Neural progenitor cell (in vitro differentiated cells): Measurements from ENCODE around the gene CNTNAP2. TPM values are rescaled to one million over a fixed set of nuclear protein-coding genes. Genes with fewer than 3 reads are reported as not detected.

ENCODE experiments used
- DNase-seq: peaks from one replicate; pipeline ENCODE4 v3.0.0-alpha.2; 2016; ENCODE audit warnings: low spot score
- H2AFZ ChIP-seq: fragments of 200-600 bp; sonication (generic); replicated peaks from 2 replicates; pipeline ENCODE4 v1.6.1; 2016; ENCODE audit warnings: antibody characterized with exemption
- H3F3A ChIP-seq: fragments of 200-600 bp; sonication (generic); 2 replicates; pipeline ENCODE4 v1.6.1; 2016; ENCODE audit warnings: antibody characterized with exemption, low read depth
- H3K27ac ChIP-seq: fragments of 200-600 bp; sonication (generic); 2 replicates; pipeline ENCODE4 v1.5.1; 2016; ENCODE audit warnings: mild to moderate bottlenecking
- H3K27me3 ChIP-seq: fragments of 200-600 bp; sonication (generic); 2 replicates; pipeline ENCODE4 v1.6.1; 2016; ENCODE audit warnings: mild to moderate bottlenecking, moderate library complexity
- H3K36me3 ChIP-seq: fragments of 200-600 bp; sonication (generic); 2 replicates; pipeline ENCODE4 v1.5.1; 2016
- H3K4me1 ChIP-seq: fragments of 200-600 bp; sonication (generic); 2 replicates; pipeline ENCODE4 v1.6.1; 2016; ENCODE audit warnings: mixed run types
- H3K4me2 ChIP-seq: fragments of 200-600 bp; sonication (generic); 2 replicates; pipeline ENCODE4 v1.6.1; 2016
- H3K4me3 ChIP-seq: fragments of 200-600 bp; sonication (generic); 2 replicates; pipeline ENCODE4 v1.5.1; 2016
- H3K79me2 ChIP-seq: fragments of 200-600 bp; sonication (generic); 2 replicates; pipeline ENCODE4 v1.6.1; 2016; ENCODE audit warnings: low read depth
- H3K9ac ChIP-seq: fragments of 200-600 bp; sonication (generic); 2 replicates; pipeline ENCODE4 v1.6.1; 2016
- H3K9me3 ChIP-seq: fragments of 200-600 bp; sonication (generic); 2 replicates; pipeline ENCODE4 v1.5.1; 2016; ENCODE audit warnings: low read depth
- H4K20me1 ChIP-seq: fragments of 200-600 bp; sonication (generic); 2 replicates; pipeline ENCODE4 v1.6.1; 2016; ENCODE audit warnings: low read depth
- H3K27ac Mint-ChIP-seq: 3 replicates; pipeline ENCODE4 v1.8.0; 2021; ENCODE audit warnings: mixed read lengths
- H3K27me3 Mint-ChIP-seq: 2 replicates; pipeline ENCODE4 v1.8.0; 2022; ENCODE audit warnings: low read depth, mild to moderate bottlenecking, inconsistent platforms, moderate library complexity, mixed read lengths; ENCODE audit not compliant: insufficient read depth
- H3K36me3 Mint-ChIP-seq: 3 replicates; pipeline ENCODE4 v1.8.0; 2021; ENCODE audit warnings: mixed read lengths
- H3K4me1 Mint-ChIP-seq: 3 replicates; pipeline ENCODE4 v1.8.0; 2021; ENCODE audit warnings: mixed read lengths
- H3K4me3 Mint-ChIP-seq: 3 replicates; pipeline ENCODE4 v1.8.0; 2021; ENCODE audit warnings: mild to moderate bottlenecking, moderate library complexity, mixed read lengths
- H3K9me3 Mint-ChIP-seq: 3 replicates; pipeline ENCODE4 v1.8.0; 2020; ENCODE audit warnings: mixed read lengths
- EZH2 ChIP-seq: fragments of 200-600 bp; sonication (generic); IDR thresholded peaks from 2 replicates; pipeline ENCODE4 v1.6.1; 2017; ENCODE audit warnings: antibody characterized with exemption, mild to moderate bottlenecking, moderate library complexity
- EZH2phosphoT487 ChIP-seq: fragments of 200-600 bp; sonication (generic); IDR thresholded peaks from 2 replicates; pipeline ENCODE4 v1.6.1; 2017; ENCODE audit warnings: antibody characterized with exemption
- total RNA-seq: library from RNA; depleted of rRNA; stranded (reverse); fragments of >200 nt; gene quantifications from 2 replicates; pipeline ENCODE4 v1.2.3, GENCODE V29; 2015; ENCODE audit warnings: low replicate concordance
- TF ChIP-seq, protein P1 (sequence below): fragments of 200-600 bp; sonication (generic); IDR thresholded peaks from 2 replicates; pipeline ENCODE4 v1.5.1; 2017; ENCODE audit warnings: antibody characterized with exemption, mild to moderate bottlenecking

Gene CNTNAP2
- total RNA-seq, 1 donor from 2014 or later, result 126 TPM

- H3K9me3 Mint-ChIP-seq, result no peaks in the 10 kb centered on the region
- Histone ChIP-seq H3K9me3 (no peaks in the 10 kb centered on the region), H3K4me2 (no peak overlapping the region), H3K9ac (no peak overlapping the region), H3K36me3 (no peaks in the 10 kb centered on the region), H2AFZ (no peak overlapping the region), H3F3A (no peaks in the 10 kb centered on the region), H3K27ac (no peak overlapping the region), H3K27me3 (no peaks in the 10 kb centered on the region), H3K4me3 (no peak overlapping the region), H3K79me2 (no peaks in the 10 kb centered on the region), H4K20me1 (no peaks in the 10 kb centered on the region), H3K4me1 (no peaks in the 10 kb centered on the region)
- no peak overlapping the region for H3K27ac Mint-ChIP-seq
- peaks cover 2% of the 10 kb centered on the region for H3K27me3 Mint-ChIP-seq
- H3K4me3 Mint-ChIP-seq, result no peak overlapping the region
- DNase-seq, result no peak
- no peak for TF ChIP-seq EZH2phosphoT487
- H3K36me3 Mint-ChIP-seq, result no peaks in the 10 kb centered on the region
- no peaks in the 10 kb centered on the region for H3K4me1 Mint-ChIP-seq
These were observed 425.5 kb downstream of the CNTNAP2 start for GRCh38 chr7:146542101-146542500.

GRCh38 chr7:146544748-146545147 is 428.1 kb downstream of the CNTNAP2 start:
- Mint-ChIP-seq H3K36me3 (no peaks in the 10 kb centered on the region), H3K9me3 (peaks cover 3% of the 10 kb centered on the region)
- H3K9ac ChIP-seq, result no peak overlapping the region

GRCh38 chr7:146548816-146549215 is 432.2 kb downstream of the CNTNAP2 start:
- H3K4me3 ChIP-seq, result no peak overlapping the region

More at GRCh38 chr7:146544748-146545147, 428.1 kb downstream of the CNTNAP2 start:
- Mint-ChIP-seq H3K27me3 (no peaks in the 10 kb centered on the region), H3K27ac (no peak overlapping the region), H3K4me1 (no peaks in the 10 kb centered on the region), H3K4me3 (no peak overlapping the region)
- no peak overlapping the region for H2AFZ ChIP-seq
- H3K4me3 ChIP-seq, result no peak overlapping the region
- TF ChIP-seq, protein P1, sequence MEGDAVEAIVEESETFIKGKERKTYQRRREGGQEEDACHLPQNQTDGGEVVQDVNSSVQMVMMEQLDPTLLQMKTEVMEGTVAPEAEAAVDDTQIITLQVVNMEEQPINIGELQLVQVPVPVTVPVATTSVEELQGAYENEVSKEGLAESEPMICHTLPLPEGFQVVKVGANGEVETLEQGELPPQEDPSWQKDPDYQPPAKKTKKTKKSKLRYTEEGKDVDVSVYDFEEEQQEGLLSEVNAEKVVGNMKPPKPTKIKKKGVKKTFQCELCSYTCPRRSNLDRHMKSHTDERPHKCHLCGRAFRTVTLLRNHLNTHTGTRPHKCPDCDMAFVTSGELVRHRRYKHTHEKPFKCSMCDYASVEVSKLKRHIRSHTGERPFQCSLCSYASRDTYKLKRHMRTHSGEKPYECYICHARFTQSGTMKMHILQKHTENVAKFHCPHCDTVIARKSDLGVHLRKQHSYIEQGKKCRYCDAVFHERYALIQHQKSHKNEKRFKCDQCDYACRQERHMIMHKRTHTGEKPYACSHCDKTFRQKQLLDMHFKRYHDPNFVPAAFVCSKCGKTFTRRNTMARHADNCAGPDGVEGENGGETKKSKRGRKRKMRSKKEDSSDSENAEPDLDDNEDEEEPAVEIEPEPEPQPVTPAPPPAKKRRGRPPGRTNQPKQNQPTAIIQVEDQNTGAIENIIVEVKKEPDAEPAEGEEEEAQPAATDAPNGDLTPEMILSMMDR, result no peak
- TF ChIP-seq EZH2phosphoT487 (no peak), EZH2 (no peak)
- H3K4me1 ChIP-seq, result no peaks in the 10 kb centered on the region
- H3K4me2 ChIP-seq, result no peak overlapping the region
- H3K79me2 ChIP-seq, result no peaks in the 10 kb centered on the region
- H4K20me1 ChIP-seq, result no peaks in the 10 kb centered on the region
- H3F3A ChIP-seq, result no peaks in the 10 kb centered on the region
- no peaks in the 10 kb centered on the region for H3K36me3 ChIP-seq
- no peak overlapping the region for H3K27ac ChIP-seq
- DNase-seq, result no peak
- H3K9me3 ChIP-seq, result no peaks in the 10 kb centered on the region
- no peaks in the 10 kb centered on the region for H3K27me3 ChIP-seq

GRCh38 chr7:146554556-146554955 is 438.0 kb downstream of the CNTNAP2 start:
- Histone ChIP-seq H3F3A (no peaks in the 10 kb centered on the region), H3K36me3 (no peaks in the 10 kb centered on the region), H3K4me2 (no peak overlapping the region), H3K27ac (no peak overlapping the region), H3K4me1 (no peaks in the 10 kb centered on the region), H3K9ac (no peak overlapping the region), H2AFZ (no peak overlapping the region), H3K4me3 (no peak overlapping the region), H4K20me1 (no peaks in the 10 kb centered on the region), H3K9me3 (no peaks in the 10 kb centered on the region), H3K79me2 (no peaks in the 10 kb centered on the region), H3K27me3 (no peaks in the 10 kb centered on the region)
- Mint-ChIP-seq H3K27me3 (peaks cover 6% of the 10 kb centered on the region), H3K9me3 (no peaks in the 10 kb centered on the region), H3K27ac (no peak overlapping the region), H3K36me3 (no peaks in the 10 kb centered on the region), H3K4me3 (no peak overlapping the region), H3K4me1 (no peaks in the 10 kb centered on the region)
- DNase-seq, result no peak
- TF ChIP-seq, protein P1, result no peak
- TF ChIP-seq EZH2phosphoT487, result no peak

More at GRCh38 chr7:146548816-146549215, 432.2 kb downstream of the CNTNAP2 start:
- Mint-ChIP-seq H3K27ac (no peak overlapping the region), H3K9me3 (peaks cover 3% of the 10 kb centered on the region), H3K27me3 (peaks cover 2% of the 10 kb centered on the region), H3K36me3 (no peaks in the 10 kb centered on the region), H3K4me1 (no peaks in the 10 kb centered on the region), H3K4me3 (no peak overlapping the region)
- Histone ChIP-seq H3K79me2 (no peaks in the 10 kb centered on the region), H3K9ac (no peak overlapping the region), H3F3A (no peaks in the 10 kb centered on the region), H4K20me1 (no peaks in the 10 kb centered on the region), H3K27ac (no peak overlapping the region), H3K36me3 (no peaks in the 10 kb centered on the region), H3K27me3 (no peaks in the 10 kb centered on the region), H3K9me3 (no peaks in the 10 kb centered on the region), H2AFZ (no peak overlapping the region), H3K4me1 (no peaks in the 10 kb centered on the region), H3K4me2 (no peak overlapping the region)
- DNase-seq, result no peak
- TF ChIP-seq, protein P1, result no peak
- TF ChIP-seq EZH2 (no peak), EZH2phosphoT487 (no peak)
